Endothelial cell of umbilical vein (primary cell): ENCODE measurements around the gene ARHGEF26. TPM values are rescaled to one million over a fixed set of nuclear protein-coding genes. Genes with fewer than 3 reads are reported as not detected.

ENCODE experiments used
- BruUV-seq: library from RNA; stranded (reverse); fragments of 400-500 nt; replicated peaks from 2 replicates; lab custom pipeline; 2021; lab: Mats Ljungman, UMichigan
- CTCF ChIA-PET: fragments of 300-600, 350-600 bp; sonication (Branson Sonifier 250); formaldehyde crosslinking; loops from one replicate; lab custom pipeline; 2021; ENCODE audit warnings: antibody characterized with exemption, inconsistent platforms; lab: Charles Lee
- POLR2A ChIA-PET: fragments of 300-600, 350-600 bp; sonication (Branson Sonifier 250); formaldehyde crosslinking; loops from one replicate; lab custom pipeline; 2021; ENCODE audit warnings: antibody characterized with exemption, inconsistent platforms; lab: Charles Lee
- DNase-seq: peaks from one replicate; pipeline ENCODE4 v3.0.0-alpha.2; 2011; ENCODE audit warnings: low read depth, low spot score
- FAIRE-seq: peaks from 2 replicates; lab custom pipeline; 2011; peaks lifted over from hg19 to GRCh38; lab: Jason Lieb, UNC
- H2AFZ ChIP-seq: 2 replicates; pipeline ENCODE4 v1.6.0; 2012; ENCODE audit warnings: low read depth, low read length, control low read depth, inconsistent platforms
- H3K27ac ChIP-seq: 2 replicates; pipeline ENCODE4 v1.5.1; 2011; ENCODE audit warnings: low read depth, mild to moderate bottlenecking, control low read depth, low read length, moderate library complexity; ENCODE audit not compliant: insufficient read depth
- H3K27me3 ChIP-seq, 2 experiments: 2 replicates each; pipeline versions ENCODE4 v1.6.0 to v1.6.1; 2011; ENCODE audit warnings: low read length in 2 of 2, mixed read lengths in 1 of 2; ENCODE audit not compliant: control insufficient read depth in 2 of 2, insufficient read depth in 2 of 2
- H3K36me3 ChIP-seq, 2 experiments: 2 replicates in 1 of 2; 3 replicates in 1 of 2; pipeline ENCODE4 v1.5.1; 2011; ENCODE audit warnings: low read length in 2 of 2, mild to moderate bottlenecking in 1 of 2, moderate library complexity in 1 of 2; ENCODE audit not compliant: control insufficient read depth in 2 of 2, insufficient read depth in 2 of 2; ENCODE audit errors: extremely low read depth in 1 of 2
- H3K4me1 ChIP-seq: 3 replicates; pipeline ENCODE4 v1.5.1; 2011; ENCODE audit warnings: mild to moderate bottlenecking, low read length; ENCODE audit not compliant: control insufficient read depth, insufficient read depth; ENCODE audit errors: extremely low read depth
- H3K4me2 ChIP-seq: 2 replicates; pipeline ENCODE4 v1.6.1; 2011; ENCODE audit warnings: low read length, control low read depth, mixed read lengths; ENCODE audit not compliant: insufficient read depth
- H3K4me3 ChIP-seq, 3 experiments: fragments of 200-600 bp in 1 of 3; sonication (generic), shearing (Covaris generic) in 1 of 3; replicated peaks in 1 of 3; 2 replicates each; pipeline ENCODE4 v1.5.1; 2011 to 2016; ENCODE audit warnings: control low read depth in 3 of 3, low read length in 3 of 3, mild to moderate bottlenecking in 2 of 3, inconsistent platforms in 1 of 3, low read depth in 1 of 3, moderate library complexity in 1 of 3; ENCODE audit not compliant: insufficient read depth in 1 of 3
- H3K79me2 ChIP-seq: 2 replicates; pipeline ENCODE4 v1.6.0; 2012; ENCODE audit warnings: low read length, inconsistent platforms; ENCODE audit not compliant: control insufficient read depth, insufficient read depth
- H3K9ac ChIP-seq: replicated peaks from 2 replicates; pipeline ENCODE3; 2011; ENCODE audit warnings: low read length, control low read depth; ENCODE audit not compliant: insufficient read depth; ENCODE audit errors: extremely low read depth
- H3K9me1 ChIP-seq: replicated peaks from 3 replicates; pipeline ENCODE4 v1.6.0; 2011; ENCODE audit warnings: mild to moderate bottlenecking, low read length; ENCODE audit not compliant: control insufficient read depth, insufficient read depth; ENCODE audit errors: extremely low read depth
- H3K9me3 ChIP-seq: replicated peaks from 2 replicates; pipeline ENCODE4 v1.5.1; 2012; ENCODE audit warnings: low read length, inconsistent platforms; ENCODE audit not compliant: control insufficient read depth, insufficient read depth
- H4K20me1 ChIP-seq: replicated peaks from 2 replicates; pipeline ENCODE3; 2011; ENCODE audit warnings: mild to moderate bottlenecking, low read length; ENCODE audit not compliant: control insufficient read depth, insufficient read depth; ENCODE audit errors: extremely low read depth
- CTCF ChIP-seq, 2 donors: IDR thresholded peaks; 1 replicate in 1 of 2; 2 replicates in 1 of 2; pipeline ENCODE4 v1.5.1; 2011; ENCODE audit warnings: low read length in 2 of 2, mild to moderate bottlenecking in 2 of 2, moderate library complexity in 2 of 2, control low read depth in 1 of 2, inconsistent platforms in 1 of 2, low read depth in 1 of 2; ENCODE audit not compliant: insufficient read depth in 1 of 2; ENCODE audit errors: extremely low read depth in 1 of 2
- EZH2 ChIP-seq: IDR thresholded peaks from 2 replicates; pipeline ENCODE4 v1.6.1; 2012; ENCODE audit warnings: borderline replicate concordance, low read depth, mild to moderate bottlenecking, moderate library complexity, low read length, inconsistent platforms; ENCODE audit not compliant: severe bottlenecking
- FOS ChIP-seq: IDR thresholded peaks from 2 replicates; pipeline ENCODE4 v1.6.1; 2011; ENCODE audit warnings: mild to moderate bottlenecking, low read length, moderate library complexity, borderline replicate concordance; ENCODE audit not compliant: insufficient read depth
- GATA2 ChIP-seq: IDR thresholded peaks from 2 replicates; pipeline ENCODE4 v1.7.0; 2011; ENCODE audit warnings: low read depth, mild to moderate bottlenecking, moderate library complexity, mixed read lengths, low read length; ENCODE audit not compliant: insufficient read length, insufficient read depth
- JUN ChIP-seq: IDR thresholded peaks from 2 replicates; pipeline ENCODE4 v1.6.1; 2011; ENCODE audit warnings: borderline replicate concordance, low read depth; ENCODE audit not compliant: insufficient read length, insufficient read depth
- MAX ChIP-seq: IDR thresholded peaks from 2 replicates; pipeline ENCODE4 v1.6.1; 2011; ENCODE audit not compliant: insufficient read depth, insufficient read length
- MYC ChIP-seq: IDR thresholded peaks from one replicate; pipeline ENCODE4 v1.6.1; 2011; ENCODE audit warnings: mild to moderate bottlenecking, low read depth, low read length
- POLR2A ChIP-seq: IDR thresholded peaks from 2 replicates; pipeline ENCODE4 v1.6.1; 2012; ENCODE audit warnings: low read depth, mild to moderate bottlenecking, control low read depth, low read length
- POLR2AphosphoS5 ChIP-seq: IDR thresholded peaks from 2 replicates; pipeline ENCODE4 v1.6.1; 2012; ENCODE audit warnings: low read depth, mild to moderate bottlenecking, control low read depth, low read length, moderate library complexity; ENCODE audit not compliant: insufficient read depth
- dilution Hi-C: fragments of 300-500 bp; cut with MboI; formaldehyde crosslinking; loops from one replicate; pipeline ENCODE4 v1.15.0; 2019; ENCODE audit warnings: low sequenced_read_pairs; ENCODE audit not compliant: extremely low pct_ligation_motif_present
- intact Hi-C: fragments of 100-400 bp; cut with micrococcal nuclease; formaldehyde crosslinking; loops from one replicate; pipeline ENCODE4 v1.10.0; 2022
- polyA plus RNA-seq, 4 experiments: library from polyadenylated mRNA; depleted of rRNA in 3 of 4; stranded (reverse) in 3 of 4; unstranded in 1 of 4; fragments of >200 nt; gene quantifications; 2 replicates each; pipeline versions ENCODE4 v1.2.1 to v1.2.3, GENCODE V29; 2011 to 2012; ENCODE audit warnings: missing spikeins in 1 of 4
- total RNA-seq: library from RNA; stranded (reverse); gene quantifications from 2 replicates; pipeline ENCODE4 v1.2.3, GENCODE V29; 2021

Gene ARHGEF26
- total and polyA plus RNA-seq, 2 donors (not counting 3 experiments of a cell fraction or from before 2014, with no cell fraction given), result 0.57 to 2.9 TPM

- Histone ChIP-seq H3K27ac (no peak overlapping the region), H4K20me1 (no peaks in the 10 kb centered on the region), H3K4me2 (no peak overlapping the region), H3K9ac (no peak overlapping the region), H3K4me1 (no peaks in the 10 kb centered on the region), H2AFZ (no peak overlapping the region), H3K36me3 (no peaks in the 10 kb centered on the region), H3K9me1 (no peaks in the 10 kb centered on the region), H3K9me3 (no peaks in the 10 kb centered on the region), H3K79me2 (no peaks in the 10 kb centered on the region), H3K4me3 (no peak overlapping the region), H3K27me3 (no peaks in the 10 kb centered on the region)
- ChIA-PET POLR2A (no interaction called here), CTCF (interaction anchor here (0.9 to 1.0 kb wide), 2 partner anchors 15 to 71 kb away, joined by 4 read pairs; no protein-coding TSS in a partner anchor)
- DNase-seq, result no peak
- BruUV-seq, result no TSS peak
- FAIRE-seq, result no peak
- TF ChIP-seq JUN, result no peak
- intact Hi-C loops, result no loop called here
- dilution Hi-C loops, result no loop called here
Measured at GRCh38 chr3:154180836-154181691, 59.9 kb downstream of the ARHGEF26 start.

- Histone ChIP-seq H3K9me3 (no peaks in the 10 kb centered on the region), H3K4me3 (no peak overlapping the region), H2AFZ (no peak overlapping the region), H3K4me1 (no peaks in the 10 kb centered on the region), H3K9ac (no peak overlapping the region), H3K9me1 (no peaks in the 10 kb centered on the region), H3K4me2 (no peak overlapping the region), H3K79me2 (no peaks in the 10 kb centered on the region), H3K27me3 (no peaks in the 10 kb centered on the region), H3K36me3 (no peaks in the 10 kb centered on the region), H4K20me1 (no peaks in the 10 kb centered on the region), H3K27ac (no peak overlapping the region)
- intact Hi-C loops, result no loop called here
- TF ChIP-seq POLR2A (no peak), GATA2 (no peak), FOS (no peak), JUN (no peak), MYC (no peak), MAX (no peak), CTCF (IDR thresholded peaks at IDR 0.05; ENCODE audit: extremely low read depth in 1 of 2, insufficient read depth in 1 of 2, low read depth in 1 of 2, low read length in 2 of 2) (no peak), EZH2 (no peak), POLR2AphosphoS5 (no peak)
- no peak for DNase-seq
- ChIA-PET CTCF (no interaction called here), POLR2A (no interaction called here)
- BruUV-seq, result no TSS peak
- FAIRE-seq, result no peak
- dilution Hi-C loops, result no loop called here
Measured at GRCh38 chr3:154182322-154182922, 61.2 kb downstream of the ARHGEF26 start.
